Liver (tissue), 3 donors: ENCODE results near the gene SULT2A1.

Experiments
- FOXA1 ChIP-seq: IDR thresholded peaks from 2 replicates; pipeline ENCODE4 v1.6.1; 2016; ENCODE audit warnings: antibody characterized with exemption
- GABPA ChIP-seq, 2 donors: IDR thresholded peaks in 1 of 2; conservative IDR thresholded peaks in 1 of 2; 2 replicates each; pipeline ENCODE4 v1.6.1; 2016; ENCODE audit warnings: antibody characterized with exemption in 2 of 2, mild to moderate bottlenecking in 1 of 2, moderate library complexity in 1 of 2
- JUND ChIP-seq, 2 donors: IDR thresholded peaks; 2 replicates each; pipeline ENCODE4 v1.6.1; 2016; ENCODE audit warnings: antibody characterized with exemption in 2 of 2
- SP1 ChIP-seq: IDR thresholded peaks from 2 replicates; pipeline ENCODE4 v1.6.1; 2018; ENCODE audit warnings: antibody characterized with exemption, mild to moderate bottlenecking
- TF ChIP-seq, protein P1 (sequence below): fragments of 150-350 bp; IDR thresholded peaks from 2 replicates; pipeline ENCODE4 v1.5.1; 2017; ENCODE audit warnings: improper control_type of control experiment, low read depth, low read length; ENCODE audit not compliant: missing input control
- TF ChIP-seq, protein P2 (sequence below): IDR thresholded peaks from 2 replicates; pipeline ENCODE4 v1.6.1; 2016; ENCODE audit warnings: antibody characterized with exemption, mild to moderate bottlenecking
- TF ChIP-seq, protein P3 (sequence below): IDR thresholded peaks from 2 replicates; pipeline ENCODE4 v1.6.1; 2016; ENCODE audit warnings: antibody characterized with exemption
- donor health status: healthy.
- donor health status: healthy.

DNA sequence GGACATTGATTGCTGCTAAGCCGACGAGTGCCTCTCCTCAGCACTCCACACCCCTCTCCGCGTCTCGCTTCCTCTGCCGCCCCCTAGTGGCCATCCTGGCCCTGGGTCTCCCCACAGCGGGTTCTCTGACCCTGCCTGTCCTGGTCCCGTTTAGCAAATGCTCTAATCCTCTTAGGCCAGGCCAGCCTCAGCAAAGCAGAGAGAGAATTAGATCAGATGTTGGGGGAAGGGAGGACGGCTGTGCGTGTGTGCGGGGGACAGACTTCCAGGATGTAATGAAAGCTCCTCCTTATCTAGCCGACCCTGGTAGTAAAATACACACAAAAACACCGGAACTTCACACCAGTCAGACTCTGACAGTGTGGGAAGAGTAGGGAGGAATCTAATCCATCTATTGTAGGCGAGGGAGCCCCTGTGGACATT, 22.6 kb downstream of the SULT2A1 start:
- TF ChIP-seq, protein P1, sequence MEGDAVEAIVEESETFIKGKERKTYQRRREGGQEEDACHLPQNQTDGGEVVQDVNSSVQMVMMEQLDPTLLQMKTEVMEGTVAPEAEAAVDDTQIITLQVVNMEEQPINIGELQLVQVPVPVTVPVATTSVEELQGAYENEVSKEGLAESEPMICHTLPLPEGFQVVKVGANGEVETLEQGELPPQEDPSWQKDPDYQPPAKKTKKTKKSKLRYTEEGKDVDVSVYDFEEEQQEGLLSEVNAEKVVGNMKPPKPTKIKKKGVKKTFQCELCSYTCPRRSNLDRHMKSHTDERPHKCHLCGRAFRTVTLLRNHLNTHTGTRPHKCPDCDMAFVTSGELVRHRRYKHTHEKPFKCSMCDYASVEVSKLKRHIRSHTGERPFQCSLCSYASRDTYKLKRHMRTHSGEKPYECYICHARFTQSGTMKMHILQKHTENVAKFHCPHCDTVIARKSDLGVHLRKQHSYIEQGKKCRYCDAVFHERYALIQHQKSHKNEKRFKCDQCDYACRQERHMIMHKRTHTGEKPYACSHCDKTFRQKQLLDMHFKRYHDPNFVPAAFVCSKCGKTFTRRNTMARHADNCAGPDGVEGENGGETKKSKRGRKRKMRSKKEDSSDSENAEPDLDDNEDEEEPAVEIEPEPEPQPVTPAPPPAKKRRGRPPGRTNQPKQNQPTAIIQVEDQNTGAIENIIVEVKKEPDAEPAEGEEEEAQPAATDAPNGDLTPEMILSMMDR: peak; percentile 88
- TF ChIP-seq GABPA (IDR thresholded peaks at IDR 0.05 in 1 of 2, conservative IDR thresholded peaks at IDR 0.05 in 1 of 2) (no peak), SP1 (no peak), JUND (IDR thresholded peaks at IDR 0.05) (no peak), FOXA1 (no peak)
- TF ChIP-seq, protein P2, sequence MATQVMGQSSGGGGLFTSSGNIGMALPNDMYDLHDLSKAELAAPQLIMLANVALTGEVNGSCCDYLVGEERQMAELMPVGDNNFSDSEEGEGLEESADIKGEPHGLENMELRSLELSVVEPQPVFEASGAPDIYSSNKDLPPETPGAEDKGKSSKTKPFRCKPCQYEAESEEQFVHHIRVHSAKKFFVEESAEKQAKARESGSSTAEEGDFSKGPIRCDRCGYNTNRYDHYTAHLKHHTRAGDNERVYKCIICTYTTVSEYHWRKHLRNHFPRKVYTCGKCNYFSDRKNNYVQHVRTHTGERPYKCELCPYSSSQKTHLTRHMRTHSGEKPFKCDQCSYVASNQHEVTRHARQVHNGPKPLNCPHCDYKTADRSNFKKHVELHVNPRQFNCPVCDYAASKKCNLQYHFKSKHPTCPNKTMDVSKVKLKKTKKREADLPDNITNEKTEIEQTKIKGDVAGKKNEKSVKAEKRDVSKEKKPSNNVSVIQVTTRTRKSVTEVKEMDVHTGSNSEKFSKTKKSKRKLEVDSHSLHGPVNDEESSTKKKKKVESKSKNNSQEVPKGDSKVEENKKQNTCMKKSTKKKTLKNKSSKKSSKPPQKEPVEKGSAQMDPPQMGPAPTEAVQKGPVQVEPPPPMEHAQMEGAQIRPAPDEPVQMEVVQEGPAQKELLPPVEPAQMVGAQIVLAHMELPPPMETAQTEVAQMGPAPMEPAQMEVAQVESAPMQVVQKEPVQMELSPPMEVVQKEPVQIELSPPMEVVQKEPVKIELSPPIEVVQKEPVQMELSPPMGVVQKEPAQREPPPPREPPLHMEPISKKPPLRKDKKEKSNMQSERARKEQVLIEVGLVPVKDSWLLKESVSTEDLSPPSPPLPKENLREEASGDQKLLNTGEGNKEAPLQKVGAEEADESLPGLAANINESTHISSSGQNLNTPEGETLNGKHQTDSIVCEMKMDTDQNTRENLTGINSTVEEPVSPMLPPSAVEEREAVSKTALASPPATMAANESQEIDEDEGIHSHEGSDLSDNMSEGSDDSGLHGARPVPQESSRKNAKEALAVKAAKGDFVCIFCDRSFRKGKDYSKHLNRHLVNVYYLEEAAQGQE: no peak
- TF ChIP-seq, protein P3, sequence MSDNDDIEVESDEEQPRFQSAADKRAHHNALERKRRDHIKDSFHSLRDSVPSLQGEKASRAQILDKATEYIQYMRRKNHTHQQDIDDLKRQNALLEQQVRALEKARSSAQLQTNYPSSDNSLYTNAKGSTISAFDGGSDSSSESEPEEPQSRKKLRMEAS: no peak
